ENCODE data around the gene CELF3. TPM values are rescaled to one million over a fixed set of nuclear protein-coding genes. Genes with fewer than 3 reads are reported as not detected.

Gene CELF3
- total and polyA plus RNA-seq, 9 donors: 0.04 to 2.0 (median 0.74) TPM

DNA sequence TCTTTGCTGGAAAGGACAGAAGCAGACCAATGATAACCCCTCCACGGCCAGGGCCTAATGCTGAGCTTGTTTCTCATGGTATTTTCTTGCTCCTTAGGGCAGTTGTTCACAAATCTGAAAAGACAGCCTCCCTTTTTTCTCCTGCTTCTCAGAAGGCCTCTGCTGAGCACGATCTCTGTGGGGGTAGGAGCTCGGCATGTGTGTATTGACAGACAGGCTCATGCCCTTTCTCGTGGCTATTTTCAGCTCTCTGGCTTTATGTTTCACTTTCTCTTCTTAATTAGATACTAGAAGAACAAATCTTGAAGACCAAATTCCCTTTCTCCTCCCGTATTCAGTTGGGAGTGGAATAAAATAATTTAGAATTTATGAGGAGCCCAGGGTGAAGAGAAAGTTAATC, 4.0 kb upstream of the CELF3 start:
- WGBS (ENCODE audit: insufficient coverage): no CpG with 5 or more reads among the region's 5 CpGs
- Histone ChIP-seq H3K4me3 (ENCODE audit: low read length) (peak overlapping the region; percentile 32), H3K27ac (ENCODE audit: low read length) (peak overlapping the region; percentile 69), H3K4me1 (ENCODE audit: control insufficient read depth, insufficient read depth, low read length) (peaks cover 27% of the 10 kb centered on the region), H3K27me3 (ENCODE audit: control insufficient read depth, insufficient read depth, low read length) (peaks cover 60% of the 10 kb centered on the region), H3K9me3 (replicated peaks; ENCODE audit: control insufficient read depth, low read depth, low read length) (no peaks in the 10 kb centered on the region), H3K36me3 (ENCODE audit: control insufficient read depth, insufficient read depth, low read length) (no peaks in the 10 kb centered on the region)
- peak; percentile 26 for DNase-seq

DNA sequence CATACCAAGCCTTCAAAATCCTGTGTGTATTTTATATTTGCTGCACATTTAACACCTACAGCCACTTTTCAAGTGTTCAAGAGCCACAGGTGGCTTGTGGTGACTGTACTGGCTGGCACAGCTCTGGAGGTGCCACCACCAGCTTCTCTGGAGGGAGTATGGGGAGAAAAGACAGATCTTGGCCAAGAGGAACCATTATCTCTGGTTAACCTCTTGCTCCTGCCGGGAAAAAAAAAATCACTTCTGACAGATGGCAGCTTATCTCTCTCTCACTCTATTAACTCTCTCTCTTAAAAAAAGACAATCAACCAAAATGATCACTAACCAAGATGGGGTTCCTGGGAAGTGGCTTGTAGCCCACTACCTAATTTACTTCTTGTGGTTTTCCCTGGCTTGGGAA, 3.5 kb upstream of the CELF3 start:
- peaks cover 64% of the 10 kb centered on the region for H3K27me3 ChIP-seq (ENCODE audit: control insufficient read depth, insufficient read depth, low read length)
- no peak overlapping the region for H3K4me3 ChIP-seq (ENCODE audit: low read length)
- H3K36me3 ChIP-seq (ENCODE audit: control insufficient read depth, insufficient read depth, low read length): no peaks in the 10 kb centered on the region
- H3K27ac ChIP-seq (ENCODE audit: low read length): no peak overlapping the region
- peaks cover 27% of the 10 kb centered on the region for H3K4me1 ChIP-seq (ENCODE audit: control insufficient read depth, insufficient read depth, low read length)
- DNase-seq: no peak
- H3K9me3 ChIP-seq (replicated peaks; ENCODE audit: control insufficient read depth, low read depth, low read length): no peaks in the 10 kb centered on the region
- WGBS (ENCODE audit: insufficient coverage): 17% methylated on average over 1 of the region's 1 CpG

DNA sequence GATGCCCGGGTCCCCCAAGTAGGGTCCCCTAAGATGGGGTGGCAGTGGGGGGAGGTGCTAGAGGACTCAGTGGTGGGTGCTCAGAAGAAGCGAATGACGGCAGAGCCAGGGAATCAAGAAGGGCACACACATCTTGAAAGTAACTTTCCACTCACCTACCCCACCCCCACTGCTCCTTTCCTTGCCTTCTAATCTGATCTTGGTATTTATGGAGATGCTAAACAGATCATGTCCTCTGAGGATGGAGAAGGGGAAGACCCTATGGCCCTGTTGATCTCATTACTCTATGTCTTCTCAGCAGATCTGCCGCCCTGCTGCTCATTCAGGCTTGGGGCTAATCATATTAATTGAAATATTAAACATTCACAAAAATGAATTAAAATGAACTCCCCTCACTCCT, 2.1 kb upstream of the CELF3 start:
- Histone ChIP-seq H3K27ac (ENCODE audit: low read length) (no peak overlapping the region), H3K4me1 (ENCODE audit: control insufficient read depth, insufficient read depth, low read length) (peaks cover 27% of the 10 kb centered on the region), H3K4me3 (ENCODE audit: low read length) (no peak overlapping the region), H3K9me3 (replicated peaks; ENCODE audit: control insufficient read depth, low read depth, low read length) (no peaks in the 10 kb centered on the region), H3K27me3 (ENCODE audit: control insufficient read depth, insufficient read depth, low read length) (peaks cover 74% of the 10 kb centered on the region), H3K36me3 (ENCODE audit: control insufficient read depth, insufficient read depth, low read length) (no peaks in the 10 kb centered on the region)
- WGBS (ENCODE audit: insufficient coverage): no CpG with 5 or more reads among the region's 4 CpGs
- DNase-seq: no peak

DNA sequence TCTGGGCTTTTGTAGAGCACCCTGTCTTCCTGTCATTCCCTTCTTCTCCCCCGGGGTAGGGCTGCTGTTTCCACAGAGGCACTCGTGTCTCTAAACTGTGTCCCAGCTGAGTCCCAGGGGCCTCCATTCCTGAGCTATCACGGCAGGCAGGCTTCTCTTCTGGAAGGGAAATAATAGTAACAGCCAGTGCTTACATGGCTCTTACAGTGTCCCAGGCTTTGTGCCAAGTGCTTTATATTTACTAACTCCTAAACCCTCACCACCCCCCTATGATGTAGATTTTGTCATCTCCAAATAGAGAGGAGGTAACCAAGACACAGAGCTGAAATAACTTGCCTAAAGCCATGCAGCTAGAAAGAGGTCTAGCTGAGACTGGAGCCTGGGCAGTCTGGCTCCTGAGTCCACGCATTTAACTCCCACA, 1.4 kb upstream of the CELF3 start:
- WGBS (ENCODE audit: insufficient coverage): no CpG with 5 or more reads among the region's 4 CpGs
- H3K4me3 ChIP-seq (ENCODE audit: low read length): no peak overlapping the region
- H3K27ac ChIP-seq (ENCODE audit: low read length): no peak overlapping the region
- no peaks in the 10 kb centered on the region for H3K36me3 ChIP-seq (ENCODE audit: control insufficient read depth, insufficient read depth, low read length)
- peak; percentile 35 for DNase-seq
- no peaks in the 10 kb centered on the region for H3K9me3 ChIP-seq (replicated peaks; ENCODE audit: control insufficient read depth, low read depth, low read length)
- H3K27me3 ChIP-seq (ENCODE audit: control insufficient read depth, insufficient read depth, low read length): peaks cover 70% of the 10 kb centered on the region
- peaks cover 27% of the 10 kb centered on the region for H3K4me1 ChIP-seq (ENCODE audit: control insufficient read depth, insufficient read depth, low read length)

DNA sequence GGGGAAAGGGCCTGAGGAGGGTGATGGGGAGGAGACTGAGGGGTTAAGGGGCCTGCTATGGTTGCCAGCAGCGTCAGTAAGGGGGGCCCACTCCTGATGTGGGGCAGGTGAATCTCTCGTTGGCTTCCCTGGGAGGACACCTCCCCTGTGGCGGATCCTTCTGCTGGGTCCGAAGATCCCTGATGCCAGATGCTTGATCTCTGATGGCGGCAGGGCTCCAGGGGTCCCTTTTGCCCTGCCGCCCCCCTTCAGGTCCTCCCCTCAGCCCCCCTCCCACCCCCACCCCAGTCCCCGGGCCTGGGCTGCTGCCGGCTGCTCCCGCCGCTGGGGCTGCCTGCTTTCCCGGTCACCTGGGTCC, 219 bp downstream of the CELF3 start:
- Histone ChIP-seq H3K4me3 (ENCODE audit: low read length) (no peak overlapping the region), H3K27me3 (ENCODE audit: control insufficient read depth, insufficient read depth, low read length) (peaks cover 59% of the 10 kb centered on the region), H3K9me3 (replicated peaks; ENCODE audit: control insufficient read depth, low read depth, low read length) (no peaks in the 10 kb centered on the region), H3K36me3 (ENCODE audit: control insufficient read depth, insufficient read depth, low read length) (no peaks in the 10 kb centered on the region), H3K27ac (ENCODE audit: low read length) (no peak overlapping the region), H3K4me1 (ENCODE audit: control insufficient read depth, insufficient read depth, low read length) (peaks cover 21% of the 10 kb centered on the region)
- 0% methylated on average over 6 of the region's 11 CpGs for WGBS (ENCODE audit: insufficient coverage)
- DNase-seq: no peak

DNA sequence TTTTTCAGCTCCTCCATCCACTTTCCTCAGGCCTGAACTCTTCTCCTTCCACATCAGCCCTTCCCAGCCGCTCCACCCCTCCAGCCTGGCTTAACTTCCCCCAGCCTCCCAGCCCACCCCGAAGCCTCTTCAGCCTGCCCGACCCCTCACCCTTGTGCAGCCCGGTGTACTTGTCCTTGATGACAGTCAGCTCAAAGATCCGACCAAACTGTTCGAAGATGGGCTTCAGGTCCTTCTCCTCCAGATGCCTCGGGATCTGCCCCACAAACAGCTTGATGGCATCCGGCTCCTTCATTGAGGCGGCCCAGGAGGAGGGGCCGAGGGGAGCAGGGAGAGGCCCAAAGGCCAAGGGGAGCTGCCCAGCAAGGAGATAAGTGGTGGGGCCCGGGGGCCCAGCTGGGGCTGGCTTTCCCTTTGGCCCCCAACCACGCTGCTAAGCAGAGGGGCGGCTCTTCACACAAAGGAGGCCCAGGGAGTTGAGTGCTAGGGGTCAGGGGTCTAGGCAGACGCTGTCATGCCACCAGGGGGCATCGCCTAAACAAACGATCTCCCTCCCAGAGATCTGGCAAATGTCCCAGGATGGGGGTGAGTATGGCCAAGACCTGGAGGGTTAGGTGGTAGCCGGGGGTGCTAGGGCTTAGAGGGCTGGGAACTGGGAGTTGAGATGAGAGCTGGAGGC, 738 bp downstream of the CELF3 start:
- Histone ChIP-seq H3K4me3 (ENCODE audit: low read length) (no peak overlapping the region), H3K36me3 (ENCODE audit: control insufficient read depth, insufficient read depth, low read length) (no peaks in the 10 kb centered on the region), H3K27me3 (ENCODE audit: control insufficient read depth, insufficient read depth, low read length) (peaks cover 59% of the 10 kb centered on the region), H3K9me3 (replicated peaks; ENCODE audit: control insufficient read depth, low read depth, low read length) (no peaks in the 10 kb centered on the region), H3K27ac (ENCODE audit: low read length) (no peak overlapping the region), H3K4me1 (ENCODE audit: control insufficient read depth, insufficient read depth, low read length) (peaks cover 17% of the 10 kb centered on the region)
- DNase-seq: peak; percentile 27
- WGBS (ENCODE audit: insufficient coverage): 29% methylated on average over 9 of the region's 17 CpGs

DNA sequence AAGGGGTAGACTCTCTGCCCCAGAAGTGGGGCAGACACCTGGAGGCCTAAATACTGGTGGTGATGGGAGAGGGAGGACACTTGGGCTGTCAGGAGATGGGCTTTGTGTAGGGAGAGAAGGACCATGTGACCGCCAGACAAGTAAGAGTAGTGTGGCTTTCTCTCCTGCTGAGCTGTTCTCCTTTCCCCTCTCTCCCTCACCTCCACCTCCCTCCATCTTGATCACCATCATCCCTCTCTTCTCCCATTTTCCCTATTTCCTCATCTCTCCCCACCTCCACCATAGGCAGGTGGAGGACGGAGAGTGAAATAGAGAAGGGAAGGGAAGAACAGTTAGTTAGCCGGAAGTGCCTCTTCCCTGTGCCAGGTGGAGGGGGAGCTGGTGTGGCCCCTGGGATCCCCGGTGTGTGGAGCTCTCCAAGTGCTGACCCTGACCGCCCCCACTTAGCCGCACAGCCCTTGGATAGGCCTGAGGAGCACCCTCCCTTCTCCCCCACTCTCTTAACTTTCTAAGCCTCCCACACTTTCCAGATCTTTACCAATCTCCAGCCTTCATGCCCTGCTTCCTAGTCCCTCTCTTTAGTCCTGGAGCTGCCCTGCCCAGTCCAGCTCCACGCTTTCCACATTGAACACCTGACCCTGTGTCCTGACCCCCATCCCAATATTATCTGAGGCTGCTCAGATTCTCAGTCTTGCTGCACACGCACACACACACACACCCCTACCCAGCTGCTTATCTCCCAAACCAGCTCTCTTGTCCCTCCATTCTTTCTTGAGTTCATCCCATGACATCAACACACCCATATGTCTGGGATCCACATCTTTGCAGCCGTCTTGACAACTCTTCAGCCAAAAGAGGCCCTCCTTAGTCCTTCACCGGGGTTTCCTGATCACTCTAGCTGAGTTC, 1.5 kb downstream of the CELF3 start:
- H3K36me3 ChIP-seq (ENCODE audit: control insufficient read depth, insufficient read depth, low read length): no peaks in the 10 kb centered on the region
- DNase-seq: no peak
- H3K27me3 ChIP-seq (ENCODE audit: control insufficient read depth, insufficient read depth, low read length): peaks cover 58% of the 10 kb centered on the region
- H3K4me1 ChIP-seq (ENCODE audit: control insufficient read depth, insufficient read depth, low read length): peaks cover 12% of the 10 kb centered on the region
- no peak overlapping the region for H3K4me3 ChIP-seq (ENCODE audit: low read length)
- H3K27ac ChIP-seq (ENCODE audit: low read length): no peak overlapping the region
- 33% methylated on average over 7 of the region's 10 CpGs for WGBS (ENCODE audit: insufficient coverage)
- H3K9me3 ChIP-seq (replicated peaks; ENCODE audit: control insufficient read depth, low read depth, low read length): no peaks in the 10 kb centered on the region

DNA sequence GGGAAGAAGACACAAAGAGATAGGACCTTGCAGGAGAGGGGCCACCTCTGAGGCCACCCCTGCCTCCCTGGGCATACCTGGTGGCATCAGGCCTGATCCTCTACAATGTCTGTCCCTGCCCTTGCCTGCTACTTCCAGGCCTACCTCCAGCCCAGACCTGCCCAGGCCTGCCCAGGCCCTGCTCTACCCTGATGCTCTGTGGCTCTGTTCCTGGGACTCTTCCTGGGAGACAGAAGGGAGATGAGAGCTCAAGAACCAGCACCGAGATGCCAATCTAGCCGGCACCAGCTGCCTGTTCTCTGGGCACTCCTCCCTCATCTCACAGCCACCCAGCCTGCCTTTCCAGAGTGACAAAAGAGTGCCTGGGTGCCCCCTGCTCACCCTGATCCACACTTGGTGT, 2.7 kb downstream of the CELF3 start:
- Histone ChIP-seq H3K36me3 (ENCODE audit: control insufficient read depth, insufficient read depth, low read length) (no peaks in the 10 kb centered on the region), H3K4me3 (ENCODE audit: low read length) (no peak overlapping the region), H3K27ac (ENCODE audit: low read length) (no peak overlapping the region), H3K27me3 (ENCODE audit: control insufficient read depth, insufficient read depth, low read length) (peaks cover 53% of the 10 kb centered on the region), H3K4me1 (ENCODE audit: control insufficient read depth, insufficient read depth, low read length) (peaks cover 12% of the 10 kb centered on the region), H3K9me3 (replicated peaks; ENCODE audit: control insufficient read depth, low read depth, low read length) (no peaks in the 10 kb centered on the region)
- no peak for DNase-seq
- WGBS (ENCODE audit: insufficient coverage): 88% methylated on average over 2 of the region's 2 CpGs

DNA sequence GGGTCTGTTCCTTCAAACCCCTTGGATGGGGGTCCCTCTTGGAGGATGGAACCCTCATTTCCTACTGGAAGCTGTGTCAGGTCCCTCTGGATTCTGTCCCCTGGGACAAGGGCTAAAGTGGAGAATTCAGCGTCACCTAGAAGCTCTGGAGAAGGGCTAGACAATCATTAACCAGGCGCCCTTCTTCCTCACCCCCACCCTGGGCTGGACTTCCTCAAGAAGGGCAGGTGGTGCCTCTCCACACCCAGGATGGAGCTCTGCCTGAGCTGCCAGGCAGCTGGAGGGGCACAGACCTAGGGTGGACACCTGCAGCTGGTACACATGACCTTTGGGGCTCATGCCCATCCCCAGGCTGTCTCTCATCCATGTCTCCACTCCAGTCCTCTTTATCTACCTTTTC, 3.6 kb downstream of the CELF3 start:
- Histone ChIP-seq H3K27me3 (ENCODE audit: control insufficient read depth, insufficient read depth, low read length) (peaks cover 47% of the 10 kb centered on the region), H3K4me3 (ENCODE audit: low read length) (no peak overlapping the region), H3K4me1 (ENCODE audit: control insufficient read depth, insufficient read depth, low read length) (peaks cover 12% of the 10 kb centered on the region), H3K27ac (ENCODE audit: low read length) (no peak overlapping the region), H3K9me3 (replicated peaks; ENCODE audit: control insufficient read depth, low read depth, low read length) (no peaks in the 10 kb centered on the region), H3K36me3 (ENCODE audit: control insufficient read depth, insufficient read depth, low read length) (no peaks in the 10 kb centered on the region)
- DNase-seq: no peak
- 50% methylated on average over 1 of the region's 2 CpGs for WGBS (ENCODE audit: insufficient coverage)

DNA sequence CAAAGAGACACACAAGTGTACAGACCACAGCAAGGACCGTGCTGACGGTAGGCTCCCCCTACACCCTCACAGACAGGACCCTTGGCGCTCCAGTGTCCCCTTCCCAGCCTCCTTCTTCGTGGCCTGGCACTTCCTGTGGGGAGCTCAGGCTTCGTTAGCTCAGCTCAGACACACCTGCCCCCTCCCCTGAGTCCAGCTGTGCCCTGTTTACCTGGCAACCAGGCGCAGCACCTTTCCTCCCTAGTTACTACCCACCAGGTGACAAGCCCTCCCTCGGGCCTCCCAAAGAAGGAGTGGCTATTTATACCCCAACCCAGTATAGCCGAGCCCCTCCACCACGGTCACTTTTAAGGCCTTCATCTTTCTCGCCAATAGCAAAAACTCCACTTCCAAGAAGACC, 4.7 kb downstream of the CELF3 start:
- WGBS (ENCODE audit: insufficient coverage): 40% methylated on average over 10 of the region's 10 CpGs
- Histone ChIP-seq H3K9me3 (replicated peaks; ENCODE audit: control insufficient read depth, low read depth, low read length) (no peaks in the 10 kb centered on the region), H3K4me3 (ENCODE audit: low read length) (no peak overlapping the region), H3K27ac (ENCODE audit: low read length) (no peak overlapping the region), H3K36me3 (ENCODE audit: control insufficient read depth, insufficient read depth, low read length) (no peaks in the 10 kb centered on the region), H3K27me3 (ENCODE audit: control insufficient read depth, insufficient read depth, low read length) (peaks cover 36% of the 10 kb centered on the region), H3K4me1 (ENCODE audit: control insufficient read depth, insufficient read depth, low read length) (peaks cover 3% of the 10 kb centered on the region)
- no peak for DNase-seq

Data from muscle of leg (tissue), 11 donors.